HG03064 (cell line): ENCODE results near the gene PTTG1IP.

Experiments used
- ATAC-seq: cut with Tn5 transposase; IDR thresholded peaks from one replicate; pipeline ENCODE4 v1.9.1; 2021; ENCODE audit warnings: low read depth; ENCODE audit not compliant: unreplicated experiment

PTTG1IP gene

DNA sequence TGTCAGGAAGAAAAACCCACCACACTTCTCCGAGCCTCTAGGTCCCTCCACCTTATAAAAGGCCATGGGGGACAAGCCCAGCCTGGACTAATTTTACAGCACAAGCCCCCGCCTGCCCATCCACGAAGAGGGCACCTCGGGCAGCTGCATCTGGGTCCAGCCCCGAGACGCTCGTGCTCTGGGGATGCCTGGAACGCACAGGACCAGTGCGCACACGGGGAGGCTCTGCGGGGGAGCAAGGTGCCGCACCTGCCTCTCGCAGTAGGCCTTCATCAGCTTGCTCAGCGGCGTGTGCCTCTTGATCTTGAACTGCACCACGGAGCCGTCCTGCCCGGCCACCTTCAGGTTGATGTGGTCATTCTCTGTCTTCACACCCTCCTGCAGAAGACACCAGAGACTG is 59.8 kb downstream of the PTTG1IP start:
- no peak for ATAC-seq

GRCh38 chr21:44813149-44813548 is 60.3 kb downstream of the PTTG1IP start:
- no peak for ATAC-seq

DNA sequence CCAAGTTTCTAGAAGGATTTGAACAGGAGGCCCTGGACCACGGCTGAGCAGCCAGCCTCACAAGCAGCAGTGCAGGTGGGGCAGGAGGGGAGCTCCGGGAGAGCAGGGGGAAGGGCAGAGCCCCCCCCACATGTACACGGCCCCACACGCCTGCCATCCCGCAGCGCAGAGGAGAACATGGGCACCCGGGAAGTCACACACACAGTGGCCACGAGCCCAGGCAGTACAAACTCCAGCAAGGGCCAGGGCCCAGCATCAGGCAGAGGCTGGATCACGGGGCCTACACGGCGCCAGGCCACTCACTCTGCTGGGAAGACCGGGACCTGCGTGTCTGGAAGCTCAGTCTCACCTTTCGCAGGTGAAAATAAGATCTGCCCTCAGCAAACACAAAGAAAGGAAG is 60.9 kb downstream of the PTTG1IP start:
- ATAC-seq, result no peak

DNA sequence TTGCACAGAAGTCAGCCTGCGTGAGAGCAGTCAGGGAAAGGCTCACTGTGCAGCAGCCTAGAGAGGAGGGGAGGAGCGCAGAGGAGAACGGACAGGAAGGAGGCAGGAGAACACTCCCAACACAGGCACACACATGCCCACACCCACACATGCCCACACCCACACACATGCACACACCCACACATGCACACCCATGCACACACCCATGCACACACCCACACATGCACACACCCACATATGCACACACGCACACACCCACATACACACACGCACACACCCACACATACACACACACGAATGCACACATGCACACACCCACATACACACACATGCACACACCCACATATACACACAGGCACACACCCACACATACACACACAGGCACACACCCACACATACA is 62.7 kb downstream of the PTTG1IP start:
- ATAC-seq, result no peak

- ATAC-seq, result no peak
These were observed 67.6 kb downstream of the PTTG1IP start for GRCh38 chr21:44805859-44806258.

- ATAC-seq, result no peak
These were observed 68.3 kb downstream of the PTTG1IP start for GRCh38 chr21:44805226-44805625.

GRCh38 chr21:44804762-44805161 is 68.7 kb downstream of the PTTG1IP start:
- no peak for ATAC-seq

- ATAC-seq, result no peak
These were observed 69.8 kb downstream of the PTTG1IP start for GRCh38 chr21:44803651-44804050.

DNA sequence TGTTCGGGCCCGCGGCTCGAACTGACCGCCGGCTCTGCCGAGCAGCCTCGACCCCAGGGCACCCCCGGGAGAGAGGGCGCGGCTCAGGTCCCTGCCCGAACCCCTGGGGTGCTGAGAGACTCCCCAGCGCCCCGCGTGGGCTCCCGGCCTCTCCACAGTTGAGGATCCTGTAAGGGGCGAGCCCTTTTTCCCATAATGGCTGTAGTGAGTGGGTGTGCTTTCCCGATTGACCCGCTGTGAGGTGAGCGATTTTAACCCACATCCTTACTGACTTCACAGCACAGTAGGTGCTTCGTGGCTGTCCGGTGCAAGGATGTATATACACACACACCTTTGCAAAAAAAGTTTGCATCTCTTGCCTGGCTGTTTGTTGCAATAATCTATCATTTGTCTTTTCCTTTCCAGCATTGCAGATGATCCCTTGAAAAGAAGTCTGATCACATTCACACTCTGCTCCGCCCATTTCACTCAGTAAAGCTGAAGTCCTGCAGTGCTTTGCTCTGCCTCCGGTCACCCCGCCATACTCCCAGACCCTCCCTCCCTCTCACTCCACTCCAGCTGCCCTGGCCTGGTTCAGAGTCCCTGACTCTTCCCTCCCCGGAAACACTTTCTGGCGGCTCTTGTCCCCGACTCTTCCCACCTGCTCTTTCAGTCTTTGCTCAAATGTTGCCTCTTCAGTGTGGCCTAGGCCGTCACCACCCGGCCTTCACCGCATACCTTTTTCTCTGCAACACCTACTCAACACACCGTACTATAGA is 70.9 kb downstream of the PTTG1IP start:
- no peak for ATAC-seq

- peak; percentile 67 for ATAC-seq
These were observed 71.8 kb downstream of the PTTG1IP start, which contains the start of gene UBE2G2 for GRCh38 chr21:44801468-44802395. UBE2G2 (minus strand) TSS chr21:44801820; CDS start chr21:44801748, 72 bp downstream.

GRCh38 chr21:44800971-44801467 is 72.5 kb downstream of the PTTG1IP start:
- ATAC-seq, result no peak

- no peak for ATAC-seq
These were observed 73.4 kb downstream of the PTTG1IP start for GRCh38 chr21:44800103-44800502.

GRCh38 chr21:44799646-44800045 is 73.8 kb downstream of the PTTG1IP start:
- ATAC-seq, result no peak
